NB4 (cell line): Measurements from ENCODE around the gene PRKACB.

Source experiments
- CTCF ChIP-seq: IDR thresholded peaks from one replicate; pipeline ENCODE4 v1.5.1; 2012; ENCODE audit warnings: low read depth, low read length
- MYC ChIP-seq: IDR thresholded peaks from 2 replicates; pipeline ENCODE4 v1.6.1; 2011; ENCODE audit warnings: low read depth, low read length
- POLR2A ChIP-seq: IDR thresholded peaks from 2 replicates; pipeline ENCODE4 v1.6.1; 2011; ENCODE audit warnings: mild to moderate bottlenecking; ENCODE audit not compliant: insufficient read length; ENCODE audit errors: extremely low read depth

GRCh38 chr1:84165601-84166000 is 21.5 kb downstream of the PRKACB start:
- TF ChIP-seq CTCF (no peak), MYC (no peak), POLR2A (no peak)
